ENCODE measurements around the gene FETUB. TPM values are rescaled to one million over a fixed set of nuclear protein-coding genes. Genes with fewer than 3 reads are reported as not detected.

FETUB gene
- polyA plus RNA-seq, 2 of the 4 experiments (the other 2 are of a cell fraction), result 0.06 to 0.10 TPM

DNA sequence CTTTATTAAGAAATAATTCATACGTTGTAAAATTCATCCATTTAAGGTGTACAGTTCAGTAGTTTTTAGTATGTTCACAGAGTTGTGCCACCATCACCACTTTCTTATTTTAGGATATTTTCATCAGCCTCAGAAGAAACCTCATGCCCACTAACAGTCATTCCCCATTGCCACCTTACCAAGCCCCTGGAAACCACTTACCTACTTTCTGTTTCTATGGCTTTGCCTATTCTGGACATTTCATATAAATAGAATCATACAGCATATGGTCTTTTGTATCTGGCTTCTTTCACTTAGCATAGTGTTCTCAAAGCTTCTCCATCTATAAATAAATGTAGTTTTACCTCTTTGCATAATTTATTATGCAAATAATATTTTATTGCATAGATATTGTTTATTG is 6.6 kb downstream of the FETUB start (continued):
- TF ChIP-seq, protein P1, sequence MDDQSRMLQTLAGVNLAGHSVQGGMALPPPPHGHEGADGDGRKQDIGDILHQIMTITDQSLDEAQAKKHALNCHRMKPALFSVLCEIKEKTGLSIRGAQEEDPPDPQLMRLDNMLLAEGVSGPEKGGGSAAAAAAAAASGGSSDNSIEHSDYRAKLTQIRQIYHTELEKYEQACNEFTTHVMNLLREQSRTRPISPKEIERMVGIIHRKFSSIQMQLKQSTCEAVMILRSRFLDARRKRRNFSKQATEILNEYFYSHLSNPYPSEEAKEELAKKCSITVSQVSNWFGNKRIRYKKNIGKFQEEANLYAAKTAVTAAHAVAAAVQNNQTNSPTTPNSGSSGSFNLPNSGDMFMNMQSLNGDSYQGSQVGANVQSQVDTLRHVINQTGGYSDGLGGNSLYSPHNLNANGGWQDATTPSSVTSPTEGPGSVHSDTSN (IDR thresholded peaks at IDR 0.05), result no peak
- TF ChIP-seq CBX2 (IDR thresholded peaks at IDR 0.05; ENCODE audit: borderline replicate concordance, low read depth), result no peak

DNA sequence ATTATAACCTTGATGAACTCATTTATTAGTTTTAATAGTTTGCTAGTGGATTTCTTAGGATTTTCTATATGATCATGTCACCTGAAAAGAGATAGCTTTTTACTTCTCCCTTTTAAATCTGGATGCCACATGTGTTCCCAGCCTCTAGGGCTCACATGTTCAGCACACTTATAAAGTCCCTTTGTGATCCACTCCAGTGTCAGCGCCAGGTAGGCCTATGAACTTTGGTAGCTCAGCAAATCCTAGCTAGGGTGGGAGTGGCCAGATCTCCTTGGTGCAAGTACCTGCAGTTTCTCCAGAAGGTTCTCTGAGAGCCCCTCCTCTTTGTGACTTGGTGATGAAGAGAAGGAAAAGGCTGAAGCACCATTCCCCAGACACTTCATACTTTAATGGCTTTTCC is 8.7 kb downstream of the FETUB start:
- no peak for ATAC-seq
- WGBS (ENCODE audit: missing lambda C conversion rate), result 91% methylated on average over 1 of the region's 1 CpG
- Histone ChIP-seq H3K4me1 (no peaks in the 10 kb centered on the region), H3K4me2 (no peak overlapping the region), H3K4me3 (no peak overlapping the region), H3K27ac (no peak overlapping the region), H3K9me3 (no peaks in the 10 kb centered on the region)
- POLR2A ChIA-PET, result no interaction called here
- no peak for DNase-seq (ENCODE audit: low read depth in 1 of 2, low spot score in 1 of 2)
- CTCF ChIA-PET, result interaction anchor here (0.7 kb wide), 1 partner anchor 15 kb away, joined by 4 read pairs; no protein-coding TSS in a partner anchor
- TF ChIP-seq, protein P2, sequence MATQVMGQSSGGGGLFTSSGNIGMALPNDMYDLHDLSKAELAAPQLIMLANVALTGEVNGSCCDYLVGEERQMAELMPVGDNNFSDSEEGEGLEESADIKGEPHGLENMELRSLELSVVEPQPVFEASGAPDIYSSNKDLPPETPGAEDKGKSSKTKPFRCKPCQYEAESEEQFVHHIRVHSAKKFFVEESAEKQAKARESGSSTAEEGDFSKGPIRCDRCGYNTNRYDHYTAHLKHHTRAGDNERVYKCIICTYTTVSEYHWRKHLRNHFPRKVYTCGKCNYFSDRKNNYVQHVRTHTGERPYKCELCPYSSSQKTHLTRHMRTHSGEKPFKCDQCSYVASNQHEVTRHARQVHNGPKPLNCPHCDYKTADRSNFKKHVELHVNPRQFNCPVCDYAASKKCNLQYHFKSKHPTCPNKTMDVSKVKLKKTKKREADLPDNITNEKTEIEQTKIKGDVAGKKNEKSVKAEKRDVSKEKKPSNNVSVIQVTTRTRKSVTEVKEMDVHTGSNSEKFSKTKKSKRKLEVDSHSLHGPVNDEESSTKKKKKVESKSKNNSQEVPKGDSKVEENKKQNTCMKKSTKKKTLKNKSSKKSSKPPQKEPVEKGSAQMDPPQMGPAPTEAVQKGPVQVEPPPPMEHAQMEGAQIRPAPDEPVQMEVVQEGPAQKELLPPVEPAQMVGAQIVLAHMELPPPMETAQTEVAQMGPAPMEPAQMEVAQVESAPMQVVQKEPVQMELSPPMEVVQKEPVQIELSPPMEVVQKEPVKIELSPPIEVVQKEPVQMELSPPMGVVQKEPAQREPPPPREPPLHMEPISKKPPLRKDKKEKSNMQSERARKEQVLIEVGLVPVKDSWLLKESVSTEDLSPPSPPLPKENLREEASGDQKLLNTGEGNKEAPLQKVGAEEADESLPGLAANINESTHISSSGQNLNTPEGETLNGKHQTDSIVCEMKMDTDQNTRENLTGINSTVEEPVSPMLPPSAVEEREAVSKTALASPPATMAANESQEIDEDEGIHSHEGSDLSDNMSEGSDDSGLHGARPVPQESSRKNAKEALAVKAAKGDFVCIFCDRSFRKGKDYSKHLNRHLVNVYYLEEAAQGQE (IDR thresholded peaks at IDR 0.05), result no peak
- TF ChIP-seq KDM1A (IDR thresholded peaks at IDR 0.05; ENCODE audit: low read depth) (no peak), HOXB13 (CRISPR knock-in tag; IDR thresholded peaks at IDR 0.05; ENCODE audit: low read depth) (no peak), MAFK (IDR thresholded peaks at IDR 0.05; ENCODE audit: partially characterized antibody) (no peak), SMC3 (IDR thresholded peaks at IDR 0.05) (no peak), PHF8 (IDR thresholded peaks at IDR 0.05; ENCODE audit: borderline replicate concordance, low read depth) (no peak), ZSCAN20 (CRISPR knock-in tag; IDR thresholded peaks at IDR 0.05) (no peak), ZNF302 (CRISPR knock-in tag; IDR thresholded peaks at IDR 0.05) (no peak), BHLHE40 (IDR thresholded peaks at IDR 0.05; ENCODE audit: low read depth, low read length) (no peak), CBX8 (IDR thresholded peaks at IDR 0.05) (no peak), FOSB (CRISPR knock-in tag; IDR thresholded peaks at IDR 0.05) (no peak), RARB (CRISPR knock-in tag; IDR thresholded peaks at IDR 0.05) (no peak)
- TF ChIP-seq, protein P3, sequence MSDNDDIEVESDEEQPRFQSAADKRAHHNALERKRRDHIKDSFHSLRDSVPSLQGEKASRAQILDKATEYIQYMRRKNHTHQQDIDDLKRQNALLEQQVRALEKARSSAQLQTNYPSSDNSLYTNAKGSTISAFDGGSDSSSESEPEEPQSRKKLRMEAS (IDR thresholded peaks at IDR 0.05), result no peak
- TF ChIP-seq, protein P4, sequence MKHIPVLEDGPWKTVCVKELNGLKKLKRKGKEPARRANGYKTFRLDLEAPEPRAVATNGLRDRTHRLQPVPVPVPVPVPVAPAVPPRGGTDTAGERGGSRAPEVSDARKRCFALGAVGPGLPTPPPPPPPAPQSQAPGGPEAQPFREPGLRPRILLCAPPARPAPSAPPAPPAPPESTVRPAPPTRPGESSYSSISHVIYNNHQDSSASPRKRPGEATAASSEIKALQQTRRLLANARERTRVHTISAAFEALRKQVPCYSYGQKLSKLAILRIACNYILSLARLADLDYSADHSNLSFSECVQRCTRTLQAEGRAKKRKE (CRISPR knock-in tag; IDR thresholded peaks at IDR 0.05; ENCODE audit: low read depth), result no peak
- TF ChIP-seq, protein P5, sequence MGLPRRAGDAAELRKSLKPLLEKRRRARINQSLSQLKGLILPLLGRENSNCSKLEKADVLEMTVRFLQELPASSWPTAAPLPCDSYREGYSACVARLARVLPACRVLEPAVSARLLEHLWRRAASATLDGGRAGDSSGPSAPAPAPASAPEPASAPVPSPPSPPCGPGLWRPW (IDR thresholded peaks at IDR 0.05), result no peak
- FAIRE-seq, result no peak

DNA sequence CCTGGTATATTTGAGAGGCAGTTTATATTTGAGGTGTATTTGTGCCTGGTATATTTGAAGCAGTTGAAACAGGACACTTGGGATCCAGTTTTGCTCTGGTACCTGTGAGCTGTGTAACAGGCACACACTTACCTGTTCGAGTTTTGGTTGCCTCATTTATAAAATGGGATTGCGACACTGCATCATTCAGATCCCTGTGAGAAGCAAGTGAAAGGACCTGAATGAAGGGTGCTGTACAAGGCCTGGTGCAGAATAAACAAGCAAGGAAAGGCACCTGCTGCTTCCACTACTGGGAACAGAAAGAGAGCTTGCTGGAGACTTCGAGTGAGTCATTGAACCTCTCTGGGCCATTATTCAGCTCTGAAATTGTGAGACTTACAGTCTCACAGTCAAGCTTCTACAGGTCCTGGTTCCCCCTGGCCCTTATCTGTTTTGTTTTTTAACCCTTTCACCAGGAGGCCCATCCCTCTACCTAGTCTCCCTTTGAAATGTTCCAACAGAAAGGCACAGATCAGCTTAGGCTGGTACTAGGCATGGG is 11.5 kb downstream of the FETUB start:
- H3K27ac ChIP-seq, result no peak overlapping the region

More for the DNA sequence above, 11.5 kb downstream of the FETUB start:
- FAIRE-seq (no peak), ATAC-seq (no peak), DNase-seq (ENCODE audit: low read depth in 1 of 2, low spot score in 1 of 2) (no peak)
- 43% methylated on average over 3 of the region's 3 CpGs for whole genome bisulfite sequencing (ENCODE audit: missing lambda C conversion rate)
- Histone ChIP-seq H3K4me2 (no peak overlapping the region), H3K9me3 (no peaks in the 10 kb centered on the region), H3K4me3 (no peak overlapping the region), H3K4me1 (no peaks in the 10 kb centered on the region)
- TF ChIP-seq, protein P6, sequence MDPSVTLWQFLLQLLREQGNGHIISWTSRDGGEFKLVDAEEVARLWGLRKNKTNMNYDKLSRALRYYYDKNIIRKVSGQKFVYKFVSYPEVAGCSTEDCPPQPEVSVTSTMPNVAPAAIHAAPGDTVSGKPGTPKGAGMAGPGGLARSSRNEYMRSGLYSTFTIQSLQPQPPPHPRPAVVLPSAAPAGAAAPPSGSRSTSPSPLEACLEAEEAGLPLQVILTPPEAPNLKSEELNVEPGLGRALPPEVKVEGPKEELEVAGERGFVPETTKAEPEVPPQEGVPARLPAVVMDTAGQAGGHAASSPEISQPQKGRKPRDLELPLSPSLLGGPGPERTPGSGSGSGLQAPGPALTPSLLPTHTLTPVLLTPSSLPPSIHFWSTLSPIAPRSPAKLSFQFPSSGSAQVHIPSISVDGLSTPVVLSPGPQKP (IDR thresholded peaks at IDR 0.05; ENCODE audit: low read depth, low read length), result no peak
- TF ChIP-seq TFCP2L1 (CRISPR knock-in tag; IDR thresholded peaks at IDR 0.05), result no peak
- TF ChIP-seq JUNB (IDR thresholded peaks at IDR 0.05), result no peak
- no peak for TF ChIP-seq KDM5A (IDR thresholded peaks at IDR 0.05)
- TF ChIP-seq, protein P7, sequence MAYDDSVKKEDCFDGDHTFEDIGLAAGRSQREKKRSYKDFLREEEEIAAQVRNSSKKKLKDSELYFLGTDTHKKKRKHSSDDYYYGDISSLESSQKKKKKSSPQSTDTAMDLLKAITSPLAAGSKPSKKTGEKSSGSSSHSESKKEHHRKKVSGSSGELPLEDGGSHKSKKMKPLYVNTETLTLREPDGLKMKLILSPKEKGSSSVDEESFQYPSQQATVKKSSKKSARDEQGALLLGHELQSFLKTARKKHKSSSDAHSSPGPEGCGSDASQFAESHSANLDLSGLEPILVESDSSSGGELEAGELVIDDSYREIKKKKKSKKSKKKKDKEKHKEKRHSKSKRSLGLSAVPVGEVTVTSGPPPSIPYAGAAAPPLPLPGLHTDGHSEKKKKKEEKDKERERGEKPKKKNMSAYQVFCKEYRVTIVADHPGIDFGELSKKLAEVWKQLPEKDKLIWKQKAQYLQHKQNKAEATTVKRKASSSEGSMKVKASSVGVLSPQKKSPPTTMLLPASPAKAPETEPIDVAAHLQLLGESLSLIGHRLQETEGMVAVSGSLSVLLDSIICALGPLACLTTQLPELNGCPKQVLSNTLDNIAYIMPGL (CRISPR knock-in tag; IDR thresholded peaks at IDR 0.05; ENCODE audit: borderline replicate concordance), result no peak
- no peak for TF ChIP-seq NPAS2 (CRISPR knock-in tag; IDR thresholded peaks at IDR 0.05; ENCODE audit: borderline replicate concordance)
- TF ChIP-seq PHF8 (IDR thresholded peaks at IDR 0.05; ENCODE audit: borderline replicate concordance, low read depth), result no peak
- no peak for TF ChIP-seq JUN (IDR thresholded peaks at IDR 0.05)
- CTCF ChIA-PET, result interaction anchor here (1.3 kb wide), 2 partner anchors 20 to 35 kb away, joined by 3 to 7 read pairs; no protein-coding TSS in a partner anchor
- POLR2A ChIA-PET, result no interaction called here
